HG02571 (cell line): ENCODE measurements around the gene HTR1A.

Experiments used
- ATAC-seq: cut with Tn5 transposase; IDR thresholded peaks from one replicate; pipeline ENCODE4 v1.9.1; 2021; ENCODE audit warnings: mild to moderate bottlenecking, moderate library complexity; ENCODE audit not compliant: unreplicated experiment

HTR1A gene

DNA sequence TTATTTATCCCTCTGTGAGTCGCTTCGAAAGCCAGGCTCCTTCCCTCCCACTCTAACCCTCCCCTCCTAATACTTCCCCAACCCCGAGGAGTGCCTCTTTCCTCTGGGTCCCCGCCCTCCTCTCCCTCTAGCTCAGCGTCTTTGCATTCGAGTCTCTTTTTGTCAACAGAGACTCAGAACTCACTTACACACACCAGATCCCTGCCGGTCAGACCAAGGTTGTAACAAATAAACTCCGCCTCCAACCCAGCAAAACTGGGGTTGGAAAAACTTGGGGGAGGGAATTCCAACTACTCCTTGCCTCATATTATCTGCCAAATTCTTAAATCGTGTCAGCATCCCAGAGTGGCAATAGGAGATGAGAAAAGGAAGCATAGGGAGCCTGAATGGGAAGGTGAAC lies at the start of gene HTR1A:
Gene HTR1A (minus strand): TSS at position 167 of the 400 bp plus-strand sequence. CDS start 726 bp downstream, outside the sequence.
- ATAC-seq = no peak

DNA sequence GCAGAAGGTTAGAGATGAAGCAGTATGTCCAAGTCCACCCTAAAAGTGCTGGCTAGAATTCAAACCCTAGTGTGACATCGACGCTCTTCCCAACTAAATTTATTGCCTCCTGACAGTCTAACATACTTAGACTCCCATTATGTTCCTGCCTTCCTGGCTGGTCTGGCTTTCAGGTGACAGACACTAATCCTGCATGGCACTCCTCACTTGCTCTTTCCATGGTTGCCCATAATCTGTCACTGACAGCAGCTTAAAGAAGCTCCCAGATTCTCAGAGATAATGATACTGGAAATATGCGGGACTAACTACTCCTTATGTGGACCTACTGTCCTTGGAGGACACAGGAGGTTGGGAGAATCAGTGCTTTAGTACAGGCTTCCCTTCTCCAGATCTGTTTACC lies 41.7 kb upstream of the HTR1A start:
- no peak for ATAC-seq

DNA sequence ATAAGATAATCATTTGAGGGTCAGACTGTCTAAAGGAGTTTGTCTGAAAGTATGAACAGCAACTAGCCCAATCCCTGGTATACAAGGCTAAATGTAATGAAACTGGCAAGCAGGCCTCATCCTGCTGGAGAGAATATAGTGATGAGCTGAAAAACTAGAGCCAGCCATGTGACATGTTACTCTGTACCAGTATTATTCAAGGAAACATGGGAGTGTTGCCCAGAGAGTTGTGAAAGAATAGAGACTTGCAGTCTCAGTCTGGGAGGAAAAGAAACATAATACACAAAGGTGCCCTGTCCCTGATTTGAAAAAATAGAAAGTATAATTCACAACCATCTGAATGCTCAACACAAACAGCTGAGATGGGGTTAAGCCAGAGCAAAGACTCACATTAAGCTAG lies 37.9 kb upstream of the HTR1A start:
- ATAC-seq = no peak

DNA sequence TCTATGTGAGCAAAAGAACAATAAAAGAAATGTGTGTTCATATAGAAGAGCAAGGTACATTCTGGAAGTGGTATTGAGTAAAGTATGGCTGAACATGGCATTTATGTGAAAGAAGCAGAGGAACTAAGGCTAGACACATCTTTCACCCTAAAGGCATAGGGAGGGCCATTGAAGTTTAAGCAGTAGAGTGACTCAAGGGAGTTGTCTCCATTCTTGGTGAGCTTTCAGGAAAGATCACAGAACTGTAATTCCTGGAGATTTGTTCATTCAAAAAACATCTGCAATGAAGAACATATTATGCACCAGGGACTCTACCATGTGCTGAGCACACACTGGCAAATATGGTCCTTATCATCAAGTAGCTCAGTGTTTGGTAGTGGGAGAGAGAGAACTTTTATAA lies 24.8 kb upstream of the HTR1A start:
- no peak for ATAC-seq

DNA sequence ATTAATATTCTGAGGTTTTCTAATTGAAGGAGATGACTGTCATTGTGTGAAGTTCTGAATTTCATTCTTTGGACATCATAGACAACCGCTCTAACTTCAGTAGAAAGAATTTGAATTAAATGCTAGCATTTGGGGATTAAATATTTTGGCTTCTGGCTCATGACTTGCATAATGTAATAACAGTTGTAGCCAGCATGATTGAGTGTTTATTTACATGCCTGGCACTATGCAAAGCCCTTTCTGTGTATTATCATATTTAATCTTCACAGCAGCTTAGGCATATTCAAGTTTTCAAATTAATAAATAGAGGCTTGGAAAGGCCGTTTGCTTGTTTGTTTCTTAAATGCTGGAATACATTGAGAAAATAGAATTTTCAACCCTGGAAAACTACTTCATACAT lies 19.6 kb upstream of the HTR1A start:
- no peak for ATAC-seq

DNA sequence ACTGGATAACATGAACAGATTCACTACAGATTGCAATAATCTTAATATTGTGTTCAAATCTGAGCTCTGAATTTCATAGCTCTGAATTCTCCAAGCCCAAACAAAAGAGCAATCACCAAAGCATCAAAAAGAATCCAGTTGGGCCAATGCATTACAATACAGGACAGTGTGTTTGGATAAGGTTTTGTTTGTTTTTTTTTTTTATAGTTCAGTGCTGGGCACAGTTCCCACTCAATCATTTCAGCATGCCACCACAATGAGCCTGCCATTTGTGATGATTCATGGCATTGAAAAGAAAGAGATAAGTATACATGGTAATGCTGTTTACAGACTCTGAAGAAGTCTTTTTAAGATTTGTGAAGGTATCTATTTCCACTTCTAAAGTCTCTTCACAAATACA lies 1.7 kb upstream of the HTR1A start:
- no peak for ATAC-seq

DNA sequence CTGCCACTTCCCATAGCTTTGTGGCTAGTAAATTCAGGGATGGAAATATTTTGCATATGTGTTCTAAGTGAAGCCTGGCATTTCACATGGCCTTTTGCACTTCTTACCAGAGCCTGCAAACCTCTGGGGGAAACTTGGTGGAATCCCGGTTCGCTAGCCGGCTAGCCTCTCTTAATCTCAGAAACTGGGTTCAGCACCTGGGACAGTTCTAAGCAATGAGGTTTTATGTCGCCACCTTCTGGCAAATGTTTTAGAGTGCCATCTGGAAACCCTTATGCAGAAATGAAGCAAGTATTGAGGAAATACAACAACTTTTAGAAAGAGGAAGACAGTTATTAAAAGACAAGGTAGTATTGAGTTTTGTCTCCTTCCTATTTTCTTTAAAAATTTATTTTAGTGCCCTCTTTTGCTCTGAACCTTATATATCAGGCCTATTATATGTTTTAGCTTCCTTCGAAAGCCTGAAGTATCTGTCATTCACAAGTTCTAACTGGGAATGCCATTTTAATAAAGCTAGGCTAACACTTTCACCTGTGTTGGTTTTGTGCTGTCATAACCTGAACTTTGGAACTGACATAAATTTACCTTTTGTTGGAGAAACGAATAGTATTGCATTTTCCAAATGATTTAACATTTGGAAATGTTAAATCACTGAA lies 963 bp upstream of the HTR1A start:
- peak; percentile 59 for ATAC-seq

DNA sequence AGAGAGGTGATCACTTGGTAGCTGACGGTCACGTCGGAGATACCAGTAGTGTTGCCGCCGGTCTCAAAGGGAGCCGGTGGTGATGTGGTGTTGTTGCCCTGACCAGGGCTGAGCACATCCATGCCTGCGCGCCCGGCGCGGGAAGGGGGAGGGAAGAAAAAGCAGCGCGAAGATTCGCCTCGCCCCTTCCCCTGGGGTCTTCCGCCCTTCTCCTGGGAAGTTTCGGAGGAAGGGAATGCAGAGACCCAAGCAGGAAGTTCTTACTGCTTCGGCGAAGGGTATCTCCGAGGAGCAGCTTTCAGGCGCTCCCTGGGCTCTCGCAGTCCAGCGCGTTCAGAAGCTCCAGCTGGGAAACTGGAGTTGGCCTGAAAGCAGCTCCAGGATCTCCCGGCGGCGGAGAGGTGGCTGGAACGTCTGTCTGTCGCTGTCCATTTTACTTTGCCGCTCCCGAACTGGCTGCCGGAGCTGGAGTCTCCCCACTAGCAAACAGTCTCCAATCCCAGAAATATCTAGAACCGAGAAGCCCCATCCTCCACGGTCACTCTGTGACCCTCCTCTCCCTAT lies 565 bp downstream of the HTR1A start:
- ATAC-seq = no peak

DNA sequence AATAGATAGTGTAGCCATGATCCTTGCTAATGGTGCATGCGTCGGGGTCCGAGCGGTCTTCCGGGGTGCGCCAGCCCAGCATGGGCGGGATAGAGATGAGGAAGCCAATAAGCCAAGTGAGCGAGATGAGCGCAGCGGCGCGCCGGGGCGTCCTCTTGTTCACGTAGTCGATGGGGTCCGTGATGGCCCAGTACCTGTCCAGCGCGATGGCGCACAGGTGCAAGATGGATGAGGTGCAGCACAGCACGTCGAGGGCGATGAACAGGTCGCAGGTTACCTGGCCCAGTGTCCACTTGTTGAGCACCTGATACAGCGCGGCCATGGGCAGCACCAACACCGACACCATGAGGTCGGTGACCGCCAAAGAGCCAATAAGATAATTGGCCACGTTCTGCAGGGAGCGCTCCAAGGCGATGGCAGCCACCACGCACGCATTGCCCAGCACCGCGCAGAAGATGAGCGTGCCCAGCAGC lies 1.1 kb downstream of the HTR1A start:
- ATAC-seq = no peak

DNA sequence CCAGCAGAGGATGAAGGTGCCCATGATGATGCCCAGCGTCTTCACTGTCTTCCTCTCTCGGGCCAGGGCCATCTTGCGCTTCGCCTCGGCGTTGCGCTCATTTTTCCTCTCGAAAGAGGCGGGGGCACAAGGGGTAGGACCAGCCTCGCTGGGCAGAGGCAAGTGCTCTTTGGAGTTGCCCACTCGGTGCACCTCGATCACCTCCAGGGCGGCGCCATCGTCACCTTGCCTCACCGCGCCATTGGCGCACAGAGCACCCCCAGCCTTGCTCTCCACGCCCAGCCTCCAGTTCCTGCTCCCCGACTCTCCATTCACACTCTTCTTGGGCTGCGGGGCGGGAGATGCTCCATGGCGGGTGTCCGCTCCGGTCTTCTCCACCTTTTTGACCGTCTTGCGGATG lies 1.6 kb downstream of the HTR1A start:
- no peak for ATAC-seq

DNA sequence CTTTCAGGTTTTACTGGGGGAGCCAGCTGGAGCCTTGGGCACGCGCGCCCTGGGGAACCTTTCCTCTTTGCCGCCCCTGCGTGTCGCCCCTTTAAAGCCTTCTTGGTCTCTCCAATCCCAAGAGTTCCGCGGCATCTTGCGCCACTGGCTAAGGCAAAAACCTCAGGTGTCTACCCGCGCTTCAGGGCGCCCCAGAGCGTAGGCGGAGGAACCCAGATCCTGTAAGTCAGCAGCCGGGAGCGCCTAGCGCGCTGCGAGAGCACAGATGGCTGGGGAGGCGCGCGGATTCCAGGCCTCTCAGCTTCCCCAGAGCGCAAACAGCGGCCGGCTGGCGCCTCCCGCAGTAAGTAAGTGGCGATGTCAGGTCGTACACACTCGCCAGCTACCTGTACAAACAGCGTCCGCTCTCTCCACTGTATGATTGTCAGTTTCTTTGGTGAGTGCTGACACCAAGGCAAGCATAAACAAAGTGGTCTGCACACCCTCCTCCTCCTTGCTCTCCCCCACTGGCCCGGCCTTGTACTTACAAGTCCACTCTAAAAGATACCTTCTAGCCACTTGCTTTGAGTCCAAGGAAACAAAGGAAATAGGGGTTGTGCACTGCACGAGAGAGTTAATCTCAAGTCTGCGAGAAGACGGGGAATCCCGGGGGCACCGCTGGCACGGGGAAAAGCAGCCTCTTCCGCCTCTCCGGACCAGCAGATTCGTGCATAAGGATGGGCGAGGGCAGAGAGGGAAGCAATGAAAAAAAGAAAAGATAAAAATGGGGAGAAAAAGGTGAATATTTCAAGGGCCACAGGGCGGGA lies 2.9 kb downstream of the HTR1A start:
- no peak for ATAC-seq

DNA sequence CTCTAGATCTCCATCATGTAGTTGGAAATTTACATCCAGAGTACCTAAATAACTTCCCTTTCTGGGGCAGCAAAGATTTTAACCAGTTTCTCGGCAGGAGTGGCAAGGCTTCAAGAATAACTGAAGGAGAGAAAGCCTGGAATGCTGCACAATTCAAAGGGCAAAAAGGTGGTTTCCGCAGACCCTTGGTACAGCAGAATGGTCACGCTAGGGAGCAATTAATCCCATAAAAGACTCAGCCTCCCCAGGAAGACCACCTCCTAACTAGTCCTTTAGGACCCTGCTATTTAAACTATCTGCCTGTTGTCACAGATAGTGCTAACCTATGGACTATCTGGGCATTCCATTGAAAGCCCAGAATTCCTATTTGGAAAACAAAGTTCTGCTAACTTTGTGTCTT lies 3.6 kb downstream of the HTR1A start:
- ATAC-seq = no peak

DNA sequence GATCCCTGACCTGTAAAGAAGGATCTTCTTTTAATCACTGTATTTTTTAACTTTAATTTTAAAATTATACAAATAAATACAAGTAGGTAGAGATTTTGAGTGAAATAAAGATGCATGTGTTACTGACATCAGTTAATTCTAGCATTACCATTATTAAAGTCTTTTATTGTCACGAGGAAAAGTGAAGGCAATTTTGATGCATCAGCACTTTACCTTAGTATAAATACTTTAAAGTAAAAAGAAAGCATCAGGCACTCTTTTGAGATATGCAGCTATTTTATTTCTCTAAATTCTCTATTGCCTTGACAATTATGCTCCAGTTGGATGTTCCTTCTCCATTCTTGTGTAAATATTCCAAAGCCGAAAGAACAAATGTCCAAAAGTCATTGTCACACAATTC lies 4.6 kb downstream of the HTR1A start:
- no peak for ATAC-seq

DNA sequence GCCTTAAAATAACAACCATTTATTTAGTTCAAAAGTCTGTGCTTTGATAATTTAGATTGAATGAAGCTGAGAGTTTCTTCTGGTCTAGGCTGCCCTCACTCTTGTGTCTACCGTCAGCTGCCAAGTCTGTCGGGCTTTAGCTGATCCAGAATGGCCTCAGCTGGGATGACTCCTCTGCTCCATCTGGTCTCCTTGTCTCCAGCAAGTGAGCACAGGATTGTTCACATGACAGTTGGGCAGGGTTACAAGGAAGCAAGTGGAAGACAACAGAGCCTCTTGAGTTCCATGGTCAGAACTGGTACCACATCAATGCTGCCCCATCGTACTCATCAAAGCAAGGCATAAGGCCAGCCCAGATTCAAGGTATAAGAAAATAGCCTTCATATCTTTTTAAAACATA lies 9.0 kb downstream of the HTR1A start:
- no peak for ATAC-seq

DNA sequence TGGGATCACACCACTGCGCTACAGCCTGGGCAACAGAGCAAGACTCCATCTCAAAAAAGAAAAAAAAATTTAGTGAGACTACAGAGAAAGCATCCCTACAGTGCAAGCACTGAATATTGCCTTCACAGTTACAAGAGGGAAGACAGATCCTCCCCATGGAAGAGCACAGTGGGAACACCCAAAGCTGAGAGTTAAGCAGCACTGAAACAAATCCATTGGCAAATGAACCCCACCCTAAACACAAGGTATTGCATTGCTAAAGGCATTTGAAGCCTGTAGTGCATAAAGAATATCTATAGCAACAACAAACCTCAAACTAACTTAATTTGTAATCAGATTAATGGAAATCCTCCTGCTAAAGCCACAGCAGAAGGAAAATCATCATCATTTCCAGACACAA lies 27.1 kb downstream of the HTR1A start:
- ATAC-seq = no peak

DNA sequence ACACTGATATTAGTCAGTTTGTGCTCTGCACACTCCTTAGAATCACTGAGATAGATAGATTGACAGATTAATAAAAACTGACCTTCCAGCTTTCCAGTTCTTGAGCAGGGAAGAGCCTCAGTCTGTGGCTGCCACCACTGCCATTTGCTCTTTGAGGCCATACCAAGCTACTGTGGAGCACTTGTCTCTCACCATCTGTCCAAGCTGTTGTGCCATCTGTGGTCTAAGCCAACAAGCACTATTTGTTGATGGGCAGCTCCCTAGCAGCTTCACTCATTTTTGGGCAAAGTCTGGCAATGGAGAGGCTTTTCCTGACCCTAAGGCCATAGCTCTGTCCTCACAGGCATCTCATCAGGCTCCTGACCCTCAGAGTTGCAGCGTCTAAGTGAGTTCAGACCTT lies 30.4 kb downstream of the HTR1A start:
- no peak for ATAC-seq

DNA sequence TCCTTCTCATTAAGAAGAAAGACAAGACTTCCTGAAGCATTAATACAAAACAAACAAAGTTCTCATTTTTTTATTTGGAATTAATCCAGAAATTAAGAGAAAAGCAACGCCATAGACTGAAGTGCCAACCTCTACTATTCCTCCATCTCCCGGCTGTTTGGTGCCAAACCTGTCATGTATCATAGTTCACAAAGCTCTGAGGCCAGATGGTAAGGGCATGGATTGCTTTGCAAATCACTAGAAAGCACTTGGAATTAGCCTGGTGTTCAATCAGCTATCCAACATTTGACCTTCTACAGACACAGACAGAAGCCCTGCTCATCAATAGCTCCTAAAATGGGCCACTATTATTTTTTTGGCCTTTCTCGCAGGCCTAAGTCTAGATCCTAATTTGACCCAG lies 33.8 kb downstream of the HTR1A start:
- no peak for ATAC-seq

DNA sequence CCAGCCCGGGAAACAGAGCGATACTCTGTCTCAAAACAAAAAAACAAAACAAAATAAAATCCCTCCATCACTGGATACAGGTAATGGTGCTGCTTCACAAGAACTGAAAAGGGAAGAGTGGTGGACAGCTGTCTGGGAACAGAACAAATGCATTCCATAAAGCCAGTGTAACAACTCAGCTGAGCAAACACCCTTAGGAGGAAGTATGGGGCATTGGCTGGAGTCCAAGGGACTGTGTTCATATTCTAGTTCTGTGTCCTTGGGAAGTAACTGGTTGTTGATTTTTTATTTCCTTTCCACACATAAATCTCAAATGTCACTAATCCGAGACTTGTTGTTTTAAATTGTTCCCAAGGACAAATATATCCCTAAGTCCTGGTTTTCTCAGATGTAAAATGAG lies 38.3 kb downstream of the HTR1A start:
- ATAC-seq = no peak

DNA sequence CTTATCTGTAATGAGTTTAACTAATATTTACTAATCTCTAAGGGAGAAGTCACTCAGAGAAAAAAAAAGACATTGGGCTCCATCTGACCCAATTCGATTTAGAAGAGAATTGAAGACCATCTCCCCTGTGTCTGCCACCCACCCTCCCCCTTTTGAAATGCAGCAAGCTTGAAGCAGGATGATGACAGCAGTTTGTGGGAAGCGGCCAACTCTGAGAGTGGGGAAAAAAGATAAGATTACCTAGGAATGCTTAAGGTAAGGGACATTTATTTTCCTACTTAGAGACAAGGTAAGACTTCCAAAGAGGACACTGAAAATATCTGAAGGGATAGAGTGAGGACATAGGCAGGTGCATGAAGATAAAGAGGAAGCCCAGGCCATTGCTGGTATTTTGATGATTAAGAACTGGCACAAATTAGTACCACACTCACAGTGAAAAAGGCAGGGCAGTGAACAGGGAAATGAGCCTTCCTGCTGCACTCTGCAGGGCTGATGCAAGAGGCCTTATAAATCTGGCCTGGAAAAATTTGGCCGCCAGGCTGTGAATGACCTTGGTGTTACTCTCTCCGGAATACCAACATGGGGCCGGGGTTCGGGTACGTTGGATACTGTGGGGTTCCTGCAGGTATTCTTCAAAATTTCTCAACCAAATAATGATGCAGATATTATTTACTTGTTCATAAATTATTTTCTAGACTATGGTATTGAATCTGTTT lies 42.3 kb downstream of the HTR1A start:
- ATAC-seq = no peak

DNA sequence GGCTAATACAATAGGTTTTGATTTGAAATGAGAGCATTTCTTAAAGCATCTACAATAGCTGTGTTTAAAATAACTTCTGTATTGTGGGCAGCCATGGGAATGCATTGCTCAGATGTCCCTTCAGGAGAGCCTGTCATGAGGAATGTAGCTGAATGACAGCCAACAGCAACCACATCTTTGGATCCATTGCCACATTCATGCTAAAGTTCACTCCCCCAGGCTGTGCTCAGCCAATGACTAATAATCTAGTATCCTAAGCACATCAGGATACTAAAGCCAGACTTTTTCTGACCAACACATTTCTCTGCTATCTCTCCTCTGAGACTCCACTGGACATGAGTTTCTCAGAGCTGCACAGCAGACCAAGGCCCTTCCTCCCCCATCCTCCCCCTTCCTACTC lies 45.5 kb downstream of the HTR1A start:
- ATAC-seq = no peak

DNA sequence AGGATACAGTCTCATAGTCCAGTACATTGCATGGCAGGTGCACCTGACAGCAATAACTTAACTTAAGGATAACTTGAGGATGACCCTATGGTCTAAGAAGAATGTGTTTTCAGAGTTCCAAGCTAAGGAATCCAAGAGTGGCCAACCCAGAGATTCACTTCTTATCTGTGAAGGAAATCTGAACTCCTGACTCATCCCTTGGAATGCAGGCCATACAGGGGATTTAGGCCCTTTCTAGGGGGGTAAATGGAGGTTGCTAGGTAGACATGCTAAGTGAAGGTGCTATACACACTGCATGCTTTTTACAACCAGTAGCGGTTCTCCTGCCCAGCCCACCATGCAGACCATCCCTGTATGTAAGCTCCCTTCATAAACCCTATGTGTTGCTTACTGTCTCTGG lies 50.4 kb downstream of the HTR1A start:
- ATAC-seq = no peak
